ENCODE data around the gene SLC22A12.

SLC22A12 gene

GRCh38 chr11:64605656-64606585 is 14.9 kb downstream of the SLC22A12 start:
- DNase-seq: no peak

DNA sequence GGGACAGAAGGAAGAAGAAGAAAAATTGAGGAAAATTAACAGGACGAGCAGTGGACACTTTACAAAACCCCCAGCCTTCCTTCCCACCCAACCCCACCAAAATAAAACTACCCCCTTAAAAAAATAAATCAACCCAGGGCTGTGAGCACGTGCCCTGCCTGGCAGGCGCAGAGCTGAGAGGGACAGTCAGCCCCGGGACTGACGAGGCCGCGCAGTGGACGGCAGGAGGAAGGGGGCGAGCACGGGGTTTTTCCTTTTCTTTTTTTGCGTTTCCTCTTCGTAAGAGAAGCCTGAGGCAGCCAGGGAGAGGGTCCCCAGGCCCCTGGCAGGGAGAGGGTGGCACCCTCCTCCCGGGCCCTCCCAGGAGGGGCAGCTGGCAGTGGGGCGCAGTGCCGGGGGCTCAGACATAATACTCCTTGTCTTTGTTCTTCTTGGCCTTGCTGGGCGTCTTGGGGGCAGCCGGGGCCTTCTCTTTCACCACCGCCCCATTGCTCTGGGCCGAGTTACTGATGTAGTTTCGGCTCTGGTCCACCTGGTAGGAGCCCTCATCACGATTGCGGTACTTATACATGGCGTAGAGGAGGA is 15.9 kb downstream of the SLC22A12 start:
- no peak for DNase-seq

GRCh38 chr11:64607381-64607985 is 16.5 kb downstream of the SLC22A12 start:
- no peak for DNase-seq

- DNase-seq: no peak
These were observed 17.0 kb downstream of the SLC22A12 start for GRCh38 chr11:64608046-64608445.

DNA sequence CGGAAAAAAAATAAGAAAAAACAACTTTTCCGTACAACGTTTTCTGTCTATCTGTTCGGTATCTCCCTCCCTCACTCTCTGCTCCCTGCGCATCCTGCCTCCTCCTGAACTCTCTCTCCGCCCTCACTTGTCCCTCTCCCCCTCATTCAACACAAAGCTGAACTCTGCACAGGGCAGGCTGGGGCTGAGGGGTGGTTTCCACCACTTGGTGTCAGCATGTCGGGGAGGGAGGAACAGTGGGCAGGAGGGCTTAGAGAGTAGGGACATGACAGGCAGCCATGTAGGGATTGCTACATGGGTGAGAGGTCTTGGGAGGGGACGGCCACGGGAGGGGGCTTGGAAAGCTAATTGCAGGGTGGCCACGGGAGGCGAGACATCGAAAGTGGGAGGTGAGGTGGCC is 17.6 kb downstream of the SLC22A12 start:
- DNase-seq: no peak

DNA sequence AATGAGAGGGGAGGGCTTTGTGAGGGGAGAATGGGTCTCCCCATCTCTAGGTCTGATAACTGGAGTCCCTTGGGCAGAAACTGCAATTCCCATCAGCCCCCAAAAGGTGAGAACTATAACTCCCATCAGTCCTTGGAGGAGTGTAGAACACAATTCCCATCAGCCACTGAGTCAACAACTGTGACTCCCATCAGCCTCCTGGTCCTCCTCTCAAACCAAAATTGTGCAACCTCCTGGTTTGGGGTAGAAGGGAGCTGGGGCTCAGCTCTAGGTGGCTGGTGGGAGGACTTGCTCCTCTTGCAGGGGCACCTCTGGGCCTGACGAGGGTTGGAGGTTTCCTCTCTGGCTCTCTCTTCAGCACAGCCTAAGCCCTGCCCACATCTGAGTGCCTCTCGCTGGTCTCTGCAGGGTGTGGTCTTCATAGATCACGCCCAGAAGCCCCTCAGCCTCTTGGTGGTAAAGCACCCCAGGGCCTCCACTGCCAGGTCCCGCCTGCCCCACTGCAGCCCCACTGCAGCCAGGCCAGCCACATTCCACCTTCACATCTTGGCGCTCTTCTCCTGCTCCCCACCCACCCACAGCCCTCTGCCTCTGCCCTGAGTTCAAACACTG is 18.5 kb downstream of the SLC22A12 start:
- no peak for DNase-seq

- DNase-seq: no peak
These were observed 19.6 kb downstream of the SLC22A12 start for GRCh38 chr11:64610596-64610995.

GRCh38 chr11:64611176-64611575 is 20.2 kb downstream of the SLC22A12 start:
- DNase-seq: no peak

GRCh38 chr11:64611869-64612646 is 21.0 kb downstream of the SLC22A12 start:
- DNase-seq: no peak

DNA sequence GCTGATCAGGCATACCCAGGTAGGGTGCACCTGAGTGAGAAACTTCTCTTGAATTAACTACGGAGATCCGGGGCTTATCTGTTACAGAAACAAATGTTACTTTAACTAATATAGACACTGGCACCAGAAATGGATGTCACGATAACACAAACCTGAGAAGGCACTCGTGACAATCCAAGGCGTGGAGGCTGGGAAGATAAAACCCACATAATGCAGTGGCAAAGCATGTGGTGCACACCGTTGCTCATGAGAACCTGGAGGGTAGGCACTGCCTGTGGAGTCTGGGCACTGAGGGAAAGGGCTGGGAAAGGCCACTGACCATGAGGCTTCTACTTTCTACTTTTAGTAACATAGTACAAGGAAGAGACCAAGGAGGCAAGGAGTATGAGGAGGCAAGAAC is 22.6 kb downstream of the SLC22A12 start:
- DNase-seq: no peak

DNA sequence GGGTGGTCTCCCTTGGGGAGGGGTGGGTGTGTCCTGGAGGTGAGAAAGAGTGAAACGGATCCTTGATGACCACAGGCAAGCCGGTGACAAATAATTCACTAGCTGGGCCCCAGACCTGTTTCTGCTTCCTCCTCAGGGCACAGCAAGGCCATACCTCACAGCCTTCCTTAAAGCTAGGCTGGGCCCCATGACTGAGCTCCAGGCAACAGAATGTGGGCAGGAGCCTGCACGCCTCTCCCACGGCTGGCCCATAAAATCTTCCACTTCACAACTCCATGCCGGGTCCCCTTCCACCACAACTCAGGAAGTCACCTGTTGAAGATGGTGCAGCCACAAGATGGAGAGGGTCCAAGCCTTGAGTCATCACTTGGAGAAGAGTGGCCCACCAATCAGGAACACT is 23.9 kb downstream of the SLC22A12 start:
- DNase-seq: no peak

GRCh38 chr11:64616817-64617216 is 25.8 kb downstream of the SLC22A12 start:
- DNase-seq: no peak

DNA sequence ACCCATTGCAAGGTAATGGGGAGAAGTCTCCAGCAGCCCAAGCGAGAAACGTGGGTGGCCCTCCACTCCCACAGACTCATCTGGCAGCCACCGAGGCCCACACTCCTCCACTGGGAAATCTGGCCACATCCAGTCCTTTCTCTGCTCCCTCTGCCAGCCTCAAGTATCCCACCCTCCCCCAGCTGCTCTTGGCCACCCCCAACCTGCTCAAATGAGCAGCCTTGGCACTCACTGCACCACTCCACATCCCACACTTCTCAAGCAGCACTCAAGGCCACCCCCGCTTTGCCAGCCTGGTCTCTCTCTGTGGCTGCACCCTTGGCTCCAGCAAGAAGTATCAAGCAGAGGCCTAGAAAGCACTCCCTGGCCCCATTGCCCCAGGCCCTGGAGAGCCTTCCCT is 28.2 kb downstream of the SLC22A12 start:
- DNase-seq: no peak

DNA sequence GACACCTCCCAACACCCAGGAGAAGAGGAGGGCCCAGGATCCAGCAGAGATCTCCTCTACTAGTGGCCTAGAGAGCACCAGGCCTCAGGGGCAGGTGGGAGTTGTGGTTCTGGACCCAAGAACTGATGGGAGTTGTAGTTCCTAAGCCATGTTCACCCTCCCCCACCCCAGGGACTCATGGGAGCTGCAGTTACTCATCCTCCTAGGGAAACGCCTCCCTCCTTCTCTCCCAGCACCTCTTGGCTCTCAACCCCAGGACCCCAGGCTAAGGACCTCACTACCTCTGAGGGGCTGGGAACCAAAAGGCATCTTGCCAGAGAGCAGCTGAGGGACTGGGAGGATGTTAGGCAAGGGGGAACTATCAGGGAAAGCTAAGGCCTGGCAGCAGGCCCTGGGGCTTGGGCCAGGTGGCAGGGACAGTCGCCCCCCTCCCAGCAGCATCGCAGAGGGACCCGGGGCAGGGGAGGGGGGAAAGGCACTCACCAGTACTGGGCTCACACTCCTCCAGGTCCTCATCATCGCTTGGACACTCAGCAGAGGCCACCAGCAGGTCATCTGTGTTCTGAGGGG is 28.9 kb downstream of the SLC22A12 start:
- DNase-seq: no peak

DNA sequence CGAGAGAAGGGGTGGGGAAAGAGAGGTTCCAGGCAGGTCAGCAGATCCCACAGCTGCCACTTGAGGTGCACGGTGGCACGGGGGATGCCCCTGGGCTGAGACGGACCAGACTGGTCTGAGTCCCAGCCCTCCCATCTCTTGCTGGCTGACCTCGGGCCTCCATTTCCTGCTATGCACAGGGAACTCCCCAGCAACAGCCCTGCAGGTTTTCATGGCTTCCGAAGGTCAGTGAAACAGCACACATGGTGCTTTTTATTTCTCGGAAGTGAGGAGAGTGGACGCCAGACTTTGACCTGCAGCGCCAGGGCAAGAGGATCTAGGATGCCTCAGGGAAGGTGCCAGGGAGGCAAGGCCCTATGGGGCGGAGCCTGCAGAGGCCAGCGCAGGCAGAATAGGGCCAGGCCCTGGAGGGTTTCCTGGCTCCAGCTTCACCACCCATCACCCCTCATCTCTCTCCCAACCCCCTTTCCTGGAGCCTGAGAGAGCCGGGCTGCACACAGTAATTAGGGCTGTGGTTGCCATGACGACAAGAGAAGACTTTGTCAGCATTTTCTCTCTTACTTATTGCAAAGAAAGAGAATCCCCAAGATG is 29.5 kb downstream of the SLC22A12 start:
- no peak for DNase-seq

- no peak for DNase-seq
These were observed 30.4 kb downstream of the SLC22A12 start for GRCh38 chr11:64621283-64622019.

DNA sequence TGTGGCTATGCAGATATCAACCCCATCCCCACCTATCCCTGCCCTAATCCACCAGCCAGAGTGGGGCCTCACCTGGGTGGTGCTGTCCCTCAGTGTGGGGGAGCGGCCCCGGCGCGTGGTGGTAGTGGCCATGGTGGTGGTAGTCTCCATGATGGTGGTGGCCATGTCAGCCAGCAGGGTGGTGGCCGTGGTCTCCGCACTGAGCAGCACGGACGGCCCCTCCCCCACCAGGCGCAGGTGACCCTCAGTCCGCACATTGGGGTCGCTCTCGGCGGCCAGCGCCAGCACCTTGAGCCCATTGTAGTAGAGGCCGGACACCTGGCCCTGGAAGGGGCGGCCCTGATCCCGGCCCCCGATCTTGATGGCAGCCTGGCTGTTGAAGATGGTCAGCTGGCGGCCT is 31.7 kb downstream of the SLC22A12 start:
- no peak for DNase-seq

GRCh38 chr11:64624883-64625481 is 34.0 kb downstream of the SLC22A12 start:
- DNase-seq: no peak

GRCh38 chr11:64626637-64627036 is 35.6 kb downstream of the SLC22A12 start:
- no peak for DNase-seq

GRCh38 chr11:64627371-64627770 is 36.4 kb downstream of the SLC22A12 start:
- DNase-seq: no peak

DNA sequence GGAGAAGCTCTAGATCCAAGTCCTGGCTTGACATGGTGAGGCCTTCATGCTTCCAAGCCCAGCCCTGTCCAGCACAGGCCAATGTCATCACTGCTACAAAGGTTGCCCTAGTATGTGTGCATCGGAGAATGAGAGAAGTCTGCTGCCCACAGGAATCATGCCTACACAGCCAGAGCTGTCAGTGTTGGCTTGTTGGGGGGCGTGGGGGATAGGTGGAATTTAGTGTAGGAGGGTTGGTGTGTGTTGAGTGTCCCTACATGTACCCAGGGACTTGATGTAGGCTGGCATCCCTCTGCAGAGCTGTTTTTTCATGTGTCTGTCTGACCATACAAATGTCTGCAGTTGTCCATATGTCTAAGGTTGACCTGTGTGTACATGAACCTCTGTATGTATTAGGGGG is 37.6 kb downstream of the SLC22A12 start:
- no peak for DNase-seq

Measured in NCI-H510A (cell line).